ENCODE results near the gene TXNRD2. TPM values are rescaled to one million over a fixed set of nuclear protein-coding genes. Genes with fewer than 3 reads are reported as not detected.

The TXNRD2 gene
- total and polyA plus RNA-seq, 7 donors = 13.7 to 35.1 (median 21.1) TPM

DNA sequence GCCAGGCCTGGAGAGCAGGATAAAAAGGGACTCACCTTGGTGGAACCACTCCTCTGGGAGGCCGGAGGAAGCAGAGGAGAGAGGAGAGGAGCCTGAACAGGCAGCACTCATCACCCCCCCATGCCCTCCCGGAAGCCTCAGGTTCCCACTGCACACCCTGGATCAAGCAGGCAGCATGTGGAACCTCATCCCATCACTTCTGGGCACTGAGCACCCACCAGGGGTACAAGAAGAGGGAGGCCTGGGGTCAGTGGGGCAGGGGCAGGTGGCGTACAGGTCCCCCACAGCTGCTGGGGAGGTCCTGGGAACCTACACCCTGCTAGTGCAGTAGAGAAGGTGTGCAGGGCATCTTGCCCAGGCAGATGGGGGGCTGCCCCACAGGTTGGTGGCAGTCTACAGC lies 35.1 kb upstream of the TXNRD2 start:
- H3K4me1 ChIP-seq = peaks cover 13% of the 10 kb centered on the region
- H3K9me3 ChIP-seq = no peaks in the 10 kb centered on the region
- DNase-seq (no peak), ATAC-seq (no peak)
- peaks cover 0 to 70% of the 10 kb centered on the region in 2 donors for H3K36me3 ChIP-seq (ENCODE audit: insufficient read depth in 1 of 2, low read depth in 1 of 2)
- TF ChIP-seq, protein P1, sequence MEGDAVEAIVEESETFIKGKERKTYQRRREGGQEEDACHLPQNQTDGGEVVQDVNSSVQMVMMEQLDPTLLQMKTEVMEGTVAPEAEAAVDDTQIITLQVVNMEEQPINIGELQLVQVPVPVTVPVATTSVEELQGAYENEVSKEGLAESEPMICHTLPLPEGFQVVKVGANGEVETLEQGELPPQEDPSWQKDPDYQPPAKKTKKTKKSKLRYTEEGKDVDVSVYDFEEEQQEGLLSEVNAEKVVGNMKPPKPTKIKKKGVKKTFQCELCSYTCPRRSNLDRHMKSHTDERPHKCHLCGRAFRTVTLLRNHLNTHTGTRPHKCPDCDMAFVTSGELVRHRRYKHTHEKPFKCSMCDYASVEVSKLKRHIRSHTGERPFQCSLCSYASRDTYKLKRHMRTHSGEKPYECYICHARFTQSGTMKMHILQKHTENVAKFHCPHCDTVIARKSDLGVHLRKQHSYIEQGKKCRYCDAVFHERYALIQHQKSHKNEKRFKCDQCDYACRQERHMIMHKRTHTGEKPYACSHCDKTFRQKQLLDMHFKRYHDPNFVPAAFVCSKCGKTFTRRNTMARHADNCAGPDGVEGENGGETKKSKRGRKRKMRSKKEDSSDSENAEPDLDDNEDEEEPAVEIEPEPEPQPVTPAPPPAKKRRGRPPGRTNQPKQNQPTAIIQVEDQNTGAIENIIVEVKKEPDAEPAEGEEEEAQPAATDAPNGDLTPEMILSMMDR (IDR thresholded peaks at IDR 0.05) = no peak
- H3K27me3 ChIP-seq (ENCODE audit: insufficient read depth in 3 of 3, low read length in 2 of 3) = no peaks in the 10 kb centered on the region
- H3K27ac ChIP-seq = no peak overlapping the region
- no peak overlapping the region for H3K4me3 ChIP-seq
- intact Hi-C loops (cut with DNase I) = no loop called here
- WGBS, 3 donors = 92 to 97% (median 95%) methylated on average over 2 to 3 of the region's 3 CpGs

DNA sequence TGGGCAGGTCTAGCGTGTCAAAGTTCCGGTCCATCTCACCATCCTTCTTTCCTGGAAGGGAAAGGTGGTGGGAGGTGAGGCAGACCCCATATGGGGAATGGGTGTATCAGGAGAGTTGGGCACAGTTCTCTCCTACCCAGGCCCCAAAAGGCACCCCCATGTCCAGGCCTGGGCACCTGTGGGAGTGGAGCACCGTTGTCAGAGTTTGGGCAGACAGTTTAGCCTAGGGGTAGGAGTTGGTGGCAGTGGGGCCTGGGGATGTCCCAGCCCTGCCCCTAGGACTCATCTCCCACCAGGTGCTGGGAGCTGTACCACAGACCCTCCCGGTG lies 34.1 kb upstream of the TXNRD2 start:
- intact Hi-C loops (cut with DNase I) = no loop called here
- H3K4me3 ChIP-seq = no peak overlapping the region
- peaks cover 5% of the 10 kb centered on the region for H3K4me1 ChIP-seq
- no peaks in the 10 kb centered on the region for H3K27me3 ChIP-seq (ENCODE audit: insufficient read depth in 3 of 3, low read length in 2 of 3)
- no peaks in the 10 kb centered on the region for H3K9me3 ChIP-seq
- ATAC-seq (no peak), DNase-seq (no peak)
- TF ChIP-seq, protein P1 (IDR thresholded peaks at IDR 0.05) = no peak
- H3K36me3 ChIP-seq (ENCODE audit: insufficient read depth in 1 of 2, low read depth in 1 of 2) = peaks cover 0 to 72% of the 10 kb centered on the region in 2 donors
- no peak overlapping the region for H3K27ac ChIP-seq
- WGBS, 3 donors = 72 to 76% (median 74%) methylated on average over 4 of the region's 4 CpGs

DNA sequence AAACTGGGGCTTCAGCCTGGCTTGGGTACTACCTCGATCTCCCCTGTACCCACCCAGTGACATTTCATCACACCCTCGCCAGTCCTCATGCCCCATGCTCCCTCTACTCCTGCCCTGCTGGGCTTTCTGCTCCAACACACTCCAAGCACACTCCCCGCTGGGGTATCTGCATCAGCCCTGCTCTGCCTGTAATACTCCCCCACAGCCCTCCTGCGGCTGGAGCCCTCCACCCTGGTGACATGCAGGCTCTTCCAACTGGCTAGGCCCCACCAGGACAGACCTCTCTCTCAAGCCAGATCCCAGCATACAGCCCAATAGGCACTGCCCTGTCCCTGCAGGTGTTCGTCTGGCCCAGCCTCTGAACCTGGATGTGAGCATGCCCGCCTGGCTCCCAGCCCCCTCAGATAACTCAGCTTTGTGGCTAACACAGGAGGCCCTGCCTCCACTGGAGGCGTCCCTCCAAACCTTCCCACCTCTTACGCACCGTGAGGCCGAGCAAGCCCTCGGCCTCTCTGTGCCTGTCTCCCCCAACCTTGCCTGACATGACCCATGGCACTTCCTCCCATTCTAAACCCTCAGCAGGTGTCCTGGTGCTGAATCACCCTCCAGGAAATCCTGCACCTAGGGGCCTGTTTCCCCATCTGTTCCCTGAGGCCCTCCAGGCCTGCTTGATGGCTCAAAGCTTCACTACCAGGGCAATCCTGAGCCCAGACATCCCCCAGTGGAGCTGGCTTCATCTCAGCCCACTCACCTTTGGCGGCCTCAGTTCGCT lies 33.5 kb upstream of the TXNRD2 start:
- WGBS, 3 donors = 74 to 80% (median 75%) methylated on average over 13 of the region's 13 CpGs
- intact Hi-C loops (cut with DNase I) = loop anchor here in 1 of 2 donors (5.0 kb wide), 1 partner anchor 152 kb away; no protein-coding TSS in a partner anchor
- Histone ChIP-seq H3K9me3 (no peaks in the 10 kb centered on the region), H3K27ac (no peak overlapping the region), H3K4me3 (no peak overlapping the region), H3K27me3 (ENCODE audit: insufficient read depth in 3 of 3, low read length in 2 of 3) (no peaks in the 10 kb centered on the region), H3K36me3 (ENCODE audit: insufficient read depth in 1 of 2, low read depth in 1 of 2) (peaks cover 0 to 73% of the 10 kb centered on the region in 2 donors), H3K4me1 (no peaks in the 10 kb centered on the region)
- TF ChIP-seq, protein P1 (IDR thresholded peaks at IDR 0.05) = no peak
- DNase-seq = no peak
- ATAC-seq = no peak

DNA sequence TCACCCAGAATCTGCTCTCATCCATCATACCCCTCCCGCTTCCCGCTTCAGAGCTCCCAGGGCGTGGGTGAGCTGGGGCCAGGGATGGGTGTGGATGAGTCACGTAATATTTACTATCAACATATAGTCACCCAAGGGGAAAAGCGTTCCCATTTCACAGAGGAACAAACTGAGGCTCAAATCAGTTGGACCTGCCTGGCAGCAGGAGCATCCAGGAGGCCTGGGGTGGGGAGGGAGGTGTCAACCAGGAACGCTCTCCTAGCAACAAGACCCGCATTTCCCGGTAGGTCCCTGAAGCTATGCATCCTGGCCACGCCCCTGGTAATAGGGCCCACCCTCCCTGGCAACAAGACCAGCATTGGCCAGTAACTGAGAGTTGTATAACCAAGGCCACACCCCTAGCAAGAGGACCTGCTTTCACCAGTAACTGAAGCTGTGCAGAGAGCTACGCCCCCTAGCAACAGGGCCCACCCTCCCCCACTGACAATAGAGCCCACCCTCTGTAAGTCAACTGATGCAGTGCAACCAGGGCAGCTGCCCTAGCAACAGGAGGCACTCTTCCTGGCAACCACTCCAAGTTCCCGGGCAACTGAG lies 32.7 kb upstream of the TXNRD2 start:
- H3K27ac ChIP-seq = no peak overlapping the region
- H3K9me3 ChIP-seq = no peaks in the 10 kb centered on the region
- TF ChIP-seq, protein P1 (IDR thresholded peaks at IDR 0.05) = no peak
- no peaks in the 10 kb centered on the region for H3K27me3 ChIP-seq (ENCODE audit: insufficient read depth in 3 of 3, low read length in 2 of 3)
- intact Hi-C loops (cut with DNase I) = loop anchor here in 1 of 2 donors (5.0 kb wide), 1 partner anchor 153 kb away; no protein-coding TSS in a partner anchor
- peaks cover 0 to 73% of the 10 kb centered on the region in 2 donors for H3K36me3 ChIP-seq (ENCODE audit: insufficient read depth in 1 of 2, low read depth in 1 of 2)
- H3K4me1 ChIP-seq = no peaks in the 10 kb centered on the region
- H3K4me3 ChIP-seq = no peak overlapping the region
- ATAC-seq (no peak), DNase-seq (no peak)
- 71 to 74% (median 74%) methylated on average over 11 of the region's 11 CpGs for WGBS, 3 donors
